Liver (tissue), 9 donors: ENCODE data around the gene RPP40. TPM values are rescaled to one million over a fixed set of nuclear protein-coding genes. Genes with fewer than 3 reads are reported as not detected.

ENCODE experiments used
- DNase-seq: peaks from one replicate; pipeline ENCODE4 v3.0.0-alpha.2; 2017; ENCODE audit warnings: low spot score
- H3K27ac ChIP-seq, 2 donors: one replicate each; pipeline ENCODE4 v1.7.0; 2013; ENCODE audit warnings: inconsistent platforms in 2 of 2, low read length in 2 of 2, control low read depth in 1 of 2, low read depth in 1 of 2, mild to moderate bottlenecking in 1 of 2
- H3K27me3 ChIP-seq, 4 donors: one replicate each; pipeline versions ENCODE4 v1.6.1 to v1.7.0; 2013; ENCODE audit warnings: low read length in 3 of 4, inconsistent platforms in 1 of 4, mild to moderate bottlenecking in 1 of 4, moderate library complexity in 1 of 4; ENCODE audit not compliant: control insufficient read depth in 4 of 4, insufficient read depth in 4 of 4
- H3K36me3 ChIP-seq, 4 donors: one replicate each; pipeline versions ENCODE4 v1.6.1 to v1.7.0; 2013; ENCODE audit warnings: low read length in 3 of 4, mild to moderate bottlenecking in 3 of 4, low read depth in 1 of 4, moderate library complexity in 1 of 4; ENCODE audit not compliant: control insufficient read depth in 4 of 4, insufficient read depth in 3 of 4
- H3K4me1 ChIP-seq, 4 donors: one replicate each; pipeline versions ENCODE4 v1.6.1 to v1.7.0; 2013; ENCODE audit warnings: low read length in 3 of 4, mild to moderate bottlenecking in 3 of 4, moderate library complexity in 1 of 4; ENCODE audit not compliant: control insufficient read depth in 4 of 4, insufficient read depth in 4 of 4
- H3K4me3 ChIP-seq, 3 donors: one replicate each; pipeline versions ENCODE4 v1.6.1 to v1.7.0; 2013; ENCODE audit warnings: low read length in 3 of 3, control low read depth in 1 of 3, low read depth in 1 of 3, mild to moderate bottlenecking in 1 of 3
- H3K9ac ChIP-seq, 2 donors: one replicate each; pipeline ENCODE4 v1.7.0; 2013; ENCODE audit warnings: low read length in 2 of 2, mild to moderate bottlenecking in 2 of 2, moderate library complexity in 2 of 2, control low read depth in 1 of 2, low read depth in 1 of 2
- H3K9me3 ChIP-seq, 4 donors: one replicate each; pipeline versions ENCODE4 v1.6.1 to v1.7.0; 2013; ENCODE audit warnings: low read length in 3 of 4; ENCODE audit not compliant: control insufficient read depth in 4 of 4
- EGR1 ChIP-seq, 2 donors: IDR thresholded peaks; 2 replicates each; pipeline ENCODE4 v1.6.1; 2016 to 2018; ENCODE audit warnings: antibody characterized with exemption in 2 of 2, low read depth in 2 of 2
- FOXA1 ChIP-seq: IDR thresholded peaks from 2 replicates; pipeline ENCODE4 v1.6.1; 2016; ENCODE audit warnings: antibody characterized with exemption
- FOXA2 ChIP-seq: IDR thresholded peaks from 2 replicates; pipeline ENCODE4 v1.6.1; 2016; ENCODE audit warnings: antibody characterized with exemption
- GABPA ChIP-seq, 2 donors: IDR thresholded peaks in 1 of 2; conservative IDR thresholded peaks in 1 of 2; 2 replicates each; pipeline ENCODE4 v1.6.1; 2016; ENCODE audit warnings: antibody characterized with exemption in 2 of 2, mild to moderate bottlenecking in 1 of 2, moderate library complexity in 1 of 2
- HNF4A ChIP-seq, 2 donors: conservative IDR thresholded peaks; 2 replicates each; pipeline ENCODE4 v1.6.1; 2016; ENCODE audit warnings: antibody characterized with exemption in 2 of 2, mild to moderate bottlenecking in 2 of 2
- HNF4G ChIP-seq: IDR thresholded peaks from 2 replicates; pipeline ENCODE4 v1.6.1; 2016; ENCODE audit warnings: antibody characterized with exemption
- JUND ChIP-seq, 2 donors: IDR thresholded peaks; 2 replicates each; pipeline ENCODE4 v1.6.1; 2016; ENCODE audit warnings: antibody characterized with exemption in 2 of 2
- NR2F2 ChIP-seq: IDR thresholded peaks from 2 replicates; pipeline ENCODE4 v1.6.1; 2016; ENCODE audit warnings: antibody characterized with exemption
- RAD21 ChIP-seq, 2 donors: IDR thresholded peaks; 2 replicates each; pipeline ENCODE4 v1.6.1; 2016; ENCODE audit warnings: antibody characterized with exemption in 2 of 2, mild to moderate bottlenecking in 2 of 2
- RXRA ChIP-seq, 2 donors: IDR thresholded peaks; 2 replicates each; pipeline ENCODE4 v1.6.1; 2017 to 2018; ENCODE audit warnings: antibody characterized with exemption in 2 of 2, mild to moderate bottlenecking in 1 of 2
- SP1 ChIP-seq: IDR thresholded peaks from 2 replicates; pipeline ENCODE4 v1.6.1; 2018; ENCODE audit warnings: antibody characterized with exemption, mild to moderate bottlenecking
- TAF1 ChIP-seq: conservative IDR thresholded peaks from 2 replicates; pipeline ENCODE4 v1.6.1; 2016; ENCODE audit warnings: antibody characterized with exemption, mild to moderate bottlenecking
- YY1 ChIP-seq: IDR thresholded peaks from 2 replicates; pipeline ENCODE4 v1.6.1; 2016; ENCODE audit warnings: antibody characterized with exemption, mild to moderate bottlenecking
- WGBS: extraction: QIAGEN DNeasy Blood & Tissue Kit; methylation state at CpG from one replicate; pipeline ENCODE4 v1.1.7; 2013; 5-methylcytosine and 5-hydroxymethylcytosine counted together
- polyA plus RNA-seq, 2 donors: library from polyadenylated mRNA; stranded (reverse) in 1 of 2; unstranded in 1 of 2; fragments of 200-250 nt in 1 of 2; fragments of >200 nt in 1 of 2; fragmentation: Nextera tagmentation in 1 of 2; extraction: Ambion mirVana in 1 of 2; gene quantifications; one replicate each; pipeline versions ENCODE4 v1.2.1 to v1.2.3, GENCODE V29; 2013 to 2015
- total RNA-seq, 2 donors: library from RNA; depleted of rRNA; stranded (reverse); fragments of >200 nt; gene quantifications; one replicate each; pipeline ENCODE4 v1.2.3, GENCODE V29; 2014
- TF ChIP-seq, protein P1 (sequence below): fragments of 150-350 bp; IDR thresholded peaks from 2 replicates; pipeline ENCODE4 v1.5.1; 2017; ENCODE audit warnings: improper control_type of control experiment, low read depth, low read length; ENCODE audit not compliant: missing input control
- TF ChIP-seq, protein P2 (sequence below): IDR thresholded peaks from 2 replicates; pipeline ENCODE4 v1.6.1; 2016; ENCODE audit warnings: antibody characterized with exemption, mild to moderate bottlenecking
- TF ChIP-seq, protein P3 (sequence below): IDR thresholded peaks from 2 replicates; pipeline ENCODE4 v1.6.1; 2016; ENCODE audit warnings: antibody characterized with exemption
- TF ChIP-seq, protein P4 (sequence below): IDR thresholded peaks from 2 replicates; pipeline ENCODE4 v1.6.1; 2016; ENCODE audit warnings: antibody characterized with exemption
- TF ChIP-seq, protein P5 (sequence below): IDR thresholded peaks from 2 replicates; pipeline ENCODE4 v1.6.1; 2016; ENCODE audit warnings: antibody characterized with exemption
- donor health status: healthy.
- donor health status: healthy.
- donor health status: healthy.
- donor health status: healthy.
- donor health status: healthy.

The RPP40 gene
- total and polyA plus RNA-seq, 4 donors = 5.4 to 9.5 (median 8.9) TPM

DNA sequence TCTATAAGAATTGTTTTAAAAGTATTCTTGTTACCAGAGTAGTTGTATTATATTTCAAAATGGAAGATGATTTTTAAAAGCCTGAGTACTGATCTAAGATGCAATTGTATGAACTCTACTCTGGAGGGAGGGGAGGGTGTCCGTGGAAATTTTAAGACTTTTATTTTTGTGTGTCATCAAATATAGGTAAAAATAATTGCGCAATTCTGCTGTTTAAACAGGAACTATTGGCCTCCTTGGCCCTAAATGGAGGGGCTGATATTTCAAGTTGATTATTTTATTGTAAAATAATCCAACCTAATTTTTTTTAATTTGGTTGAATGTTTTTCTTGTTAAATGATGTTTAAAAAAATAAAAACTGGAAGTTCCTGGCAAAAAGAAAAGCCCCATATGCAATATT, 38.1 kb upstream of the RPP40 start:
- Histone ChIP-seq H3K9ac (no peak overlapping the region), H3K27me3 (no peaks in the 10 kb centered on the region), H3K9me3 (no peaks in the 10 kb centered on the region), H3K4me3 (no peak overlapping the region), H3K4me1 (no peaks in the 10 kb centered on the region), H3K27ac (no peak overlapping the region), H3K36me3 (no peaks in the 10 kb centered on the region)
- no peak for DNase-seq
- 37% methylated on average over 2 of the region's 2 CpGs for WGBS
- TF ChIP-seq FOXA2 (no peak), TAF1 (no peak), GABPA (IDR thresholded peaks at IDR 0.05 in 1 of 2, conservative IDR thresholded peaks at IDR 0.05 in 1 of 2) (no peak), HNF4A (conservative IDR thresholded peaks at IDR 0.05) (no peak), NR2F2 (no peak), JUND (IDR thresholded peaks at IDR 0.05) (no peak), EGR1 (IDR thresholded peaks at IDR 0.05; ENCODE audit: low read depth in 2 of 2) (no peak), YY1 (no peak), HNF4G (no peak), RXRA (IDR thresholded peaks at IDR 0.05) (no peak), RAD21 (IDR thresholded peaks at IDR 0.05) (no peak), SP1 (no peak)
- TF ChIP-seq, protein P1, sequence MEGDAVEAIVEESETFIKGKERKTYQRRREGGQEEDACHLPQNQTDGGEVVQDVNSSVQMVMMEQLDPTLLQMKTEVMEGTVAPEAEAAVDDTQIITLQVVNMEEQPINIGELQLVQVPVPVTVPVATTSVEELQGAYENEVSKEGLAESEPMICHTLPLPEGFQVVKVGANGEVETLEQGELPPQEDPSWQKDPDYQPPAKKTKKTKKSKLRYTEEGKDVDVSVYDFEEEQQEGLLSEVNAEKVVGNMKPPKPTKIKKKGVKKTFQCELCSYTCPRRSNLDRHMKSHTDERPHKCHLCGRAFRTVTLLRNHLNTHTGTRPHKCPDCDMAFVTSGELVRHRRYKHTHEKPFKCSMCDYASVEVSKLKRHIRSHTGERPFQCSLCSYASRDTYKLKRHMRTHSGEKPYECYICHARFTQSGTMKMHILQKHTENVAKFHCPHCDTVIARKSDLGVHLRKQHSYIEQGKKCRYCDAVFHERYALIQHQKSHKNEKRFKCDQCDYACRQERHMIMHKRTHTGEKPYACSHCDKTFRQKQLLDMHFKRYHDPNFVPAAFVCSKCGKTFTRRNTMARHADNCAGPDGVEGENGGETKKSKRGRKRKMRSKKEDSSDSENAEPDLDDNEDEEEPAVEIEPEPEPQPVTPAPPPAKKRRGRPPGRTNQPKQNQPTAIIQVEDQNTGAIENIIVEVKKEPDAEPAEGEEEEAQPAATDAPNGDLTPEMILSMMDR = no peak
- TF ChIP-seq, protein P2, sequence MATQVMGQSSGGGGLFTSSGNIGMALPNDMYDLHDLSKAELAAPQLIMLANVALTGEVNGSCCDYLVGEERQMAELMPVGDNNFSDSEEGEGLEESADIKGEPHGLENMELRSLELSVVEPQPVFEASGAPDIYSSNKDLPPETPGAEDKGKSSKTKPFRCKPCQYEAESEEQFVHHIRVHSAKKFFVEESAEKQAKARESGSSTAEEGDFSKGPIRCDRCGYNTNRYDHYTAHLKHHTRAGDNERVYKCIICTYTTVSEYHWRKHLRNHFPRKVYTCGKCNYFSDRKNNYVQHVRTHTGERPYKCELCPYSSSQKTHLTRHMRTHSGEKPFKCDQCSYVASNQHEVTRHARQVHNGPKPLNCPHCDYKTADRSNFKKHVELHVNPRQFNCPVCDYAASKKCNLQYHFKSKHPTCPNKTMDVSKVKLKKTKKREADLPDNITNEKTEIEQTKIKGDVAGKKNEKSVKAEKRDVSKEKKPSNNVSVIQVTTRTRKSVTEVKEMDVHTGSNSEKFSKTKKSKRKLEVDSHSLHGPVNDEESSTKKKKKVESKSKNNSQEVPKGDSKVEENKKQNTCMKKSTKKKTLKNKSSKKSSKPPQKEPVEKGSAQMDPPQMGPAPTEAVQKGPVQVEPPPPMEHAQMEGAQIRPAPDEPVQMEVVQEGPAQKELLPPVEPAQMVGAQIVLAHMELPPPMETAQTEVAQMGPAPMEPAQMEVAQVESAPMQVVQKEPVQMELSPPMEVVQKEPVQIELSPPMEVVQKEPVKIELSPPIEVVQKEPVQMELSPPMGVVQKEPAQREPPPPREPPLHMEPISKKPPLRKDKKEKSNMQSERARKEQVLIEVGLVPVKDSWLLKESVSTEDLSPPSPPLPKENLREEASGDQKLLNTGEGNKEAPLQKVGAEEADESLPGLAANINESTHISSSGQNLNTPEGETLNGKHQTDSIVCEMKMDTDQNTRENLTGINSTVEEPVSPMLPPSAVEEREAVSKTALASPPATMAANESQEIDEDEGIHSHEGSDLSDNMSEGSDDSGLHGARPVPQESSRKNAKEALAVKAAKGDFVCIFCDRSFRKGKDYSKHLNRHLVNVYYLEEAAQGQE = no peak
- TF ChIP-seq, protein P3, sequence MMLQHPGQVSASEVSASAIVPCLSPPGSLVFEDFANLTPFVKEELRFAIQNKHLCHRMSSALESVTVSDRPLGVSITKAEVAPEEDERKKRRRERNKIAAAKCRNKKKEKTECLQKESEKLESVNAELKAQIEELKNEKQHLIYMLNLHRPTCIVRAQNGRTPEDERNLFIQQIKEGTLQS = no peak

DNA sequence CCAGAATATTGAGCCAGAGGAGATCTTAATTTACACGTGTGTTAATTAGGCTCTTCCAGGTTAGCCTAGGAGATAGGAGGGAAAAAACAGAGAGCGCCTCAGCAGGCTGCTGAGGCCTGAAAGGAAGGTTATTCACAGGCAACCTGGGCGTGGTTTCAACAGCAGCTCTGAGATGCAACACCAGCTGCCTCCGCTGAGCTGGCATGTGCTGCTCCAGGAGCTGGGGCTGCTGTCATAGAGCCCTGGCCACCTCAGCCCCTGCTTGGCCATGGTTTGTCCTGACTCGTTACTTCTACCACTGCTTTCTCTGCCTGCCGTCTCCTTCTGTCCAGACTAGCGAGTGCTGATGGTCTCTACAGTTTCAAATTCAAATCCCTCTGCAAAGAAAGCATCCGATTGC, 32.4 kb upstream of the RPP40 start:
- no peaks in the 10 kb centered on the region for H3K36me3 ChIP-seq
- no peak overlapping the region for H3K27ac ChIP-seq
- WGBS = 82% methylated on average over 8 of the region's 8 CpGs
- DNase-seq = no peak
- no peaks in the 10 kb centered on the region for H3K27me3 ChIP-seq
- no peak overlapping the region for H3K4me3 ChIP-seq
- no peak overlapping the region for H3K9ac ChIP-seq
- TF ChIP-seq, protein P4, sequence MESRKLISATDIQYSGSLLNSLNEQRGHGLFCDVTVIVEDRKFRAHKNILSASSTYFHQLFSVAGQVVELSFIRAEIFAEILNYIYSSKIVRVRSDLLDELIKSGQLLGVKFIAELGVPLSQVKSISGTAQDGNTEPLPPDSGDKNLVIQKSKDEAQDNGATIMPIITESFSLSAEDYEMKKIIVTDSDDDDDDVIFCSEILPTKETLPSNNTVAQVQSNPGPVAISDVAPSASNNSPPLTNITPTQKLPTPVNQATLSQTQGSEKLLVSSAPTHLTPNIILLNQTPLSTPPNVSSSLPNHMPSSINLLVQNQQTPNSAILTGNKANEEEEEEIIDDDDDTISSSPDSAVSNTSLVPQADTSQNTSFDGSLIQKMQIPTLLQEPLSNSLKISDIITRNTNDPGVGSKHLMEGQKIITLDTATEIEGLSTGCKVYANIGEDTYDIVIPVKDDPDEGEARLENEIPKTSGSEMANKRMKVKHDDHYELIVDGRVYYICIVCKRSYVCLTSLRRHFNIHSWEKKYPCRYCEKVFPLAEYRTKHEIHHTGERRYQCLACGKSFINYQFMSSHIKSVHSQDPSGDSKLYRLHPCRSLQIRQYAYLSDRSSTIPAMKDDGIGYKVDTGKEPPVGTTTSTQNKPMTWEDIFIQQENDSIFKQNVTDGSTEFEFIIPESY = no peak
- TF ChIP-seq, protein P3 = no peak
- TF ChIP-seq SP1 (no peak), FOXA1 (no peak), EGR1 (IDR thresholded peaks at IDR 0.05; ENCODE audit: low read depth in 2 of 2) (no peak), NR2F2 (no peak)
- TF ChIP-seq, protein P1 = no peak
- TF ChIP-seq, protein P5, sequence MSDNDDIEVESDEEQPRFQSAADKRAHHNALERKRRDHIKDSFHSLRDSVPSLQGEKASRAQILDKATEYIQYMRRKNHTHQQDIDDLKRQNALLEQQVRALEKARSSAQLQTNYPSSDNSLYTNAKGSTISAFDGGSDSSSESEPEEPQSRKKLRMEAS = no peak
- H3K9me3 ChIP-seq = no peaks in the 10 kb centered on the region
- no peaks in the 10 kb centered on the region for H3K4me1 ChIP-seq
